Measurements from ENCODE around the gene TARM1. TPM values are rescaled to one million over a fixed set of nuclear protein-coding genes. Genes with fewer than 3 reads are reported as not detected.

Gene TARM1
- total RNA-seq, 6 experiments from 2014 or later, result not detected

GRCh38 chr19:54125713-54126112, 44.5 kb upstream of the TARM1 start:
- H3K4me3 Mint-ChIP-seq, result no peak overlapping the region
- no peak for DNase-seq
- peaks cover 2% of the 10 kb centered on the region; the same call in 1 of the 2 replicates for H3K27me3 Mint-ChIP-seq (ENCODE audit: insufficient read depth)
- H3K27ac Mint-ChIP-seq, result no peak overlapping the region
- no peaks in the 10 kb centered on the region for H3K4me1 Mint-ChIP-seq (ENCODE audit: low read depth)
- no peaks in the 10 kb centered on the region for H3K9me3 Mint-ChIP-seq
- TF ChIP-seq CTCF (IDR thresholded peaks at IDR 0.05), result no peak
- peaks cover 8% of the 10 kb centered on the region for H3K36me3 Mint-ChIP-seq (ENCODE audit: low read depth)

- Mint-ChIP-seq H3K4me1 (ENCODE audit: low read depth) (no peaks in the 10 kb centered on the region), H3K9me3 (no peaks in the 10 kb centered on the region), H3K4me3 (no peak overlapping the region), H3K27ac (no peak overlapping the region), H3K36me3 (ENCODE audit: low read depth) (peaks cover 12% of the 10 kb centered on the region), H3K27me3 (ENCODE audit: insufficient read depth) (peaks cover 2% of the 10 kb centered on the region; the same call in 1 of the 2 replicates)
- TF ChIP-seq CTCF (IDR thresholded peaks at IDR 0.05), result no peak
- DNase-seq, result no peak
These were observed 43.2 kb upstream of the TARM1 start for GRCh38 chr19:54124393-54124792.

- Mint-ChIP-seq H3K9me3 (no peaks in the 10 kb centered on the region), H3K4me1 (ENCODE audit: low read depth) (no peaks in the 10 kb centered on the region), H3K36me3 (ENCODE audit: low read depth) (peaks cover 12% of the 10 kb centered on the region)
These were observed 42.5 kb upstream of the TARM1 start for GRCh38 chr19:54123682-54124081.

GRCh38 chr19:54121259-54121658, 40.1 kb upstream of the TARM1 start:
- Mint-ChIP-seq H3K36me3 (ENCODE audit: low read depth) (peaks cover 8% of the 10 kb centered on the region; the same call in 1 of the 2 replicates), H3K4me1 (ENCODE audit: low read depth) (peaks cover 10% of the 10 kb centered on the region), H3K27ac (no peak overlapping the region), H3K9me3 (no peaks in the 10 kb centered on the region), H3K4me3 (no peak overlapping the region), H3K27me3 (ENCODE audit: insufficient read depth) (peaks cover 2% of the 10 kb centered on the region; the same call in 1 of the 2 replicates)
- no peak for DNase-seq
- TF ChIP-seq CTCF (IDR thresholded peaks at IDR 0.05), result no peak

More at GRCh38 chr19:54123682-54124081, 42.5 kb upstream of the TARM1 start:
- no peak for TF ChIP-seq CTCF (IDR thresholded peaks at IDR 0.05)
- no peak overlapping the region for H3K4me3 Mint-ChIP-seq
- DNase-seq, result no peak
- H3K27me3 Mint-ChIP-seq (ENCODE audit: insufficient read depth), result peaks cover 2% of the 10 kb centered on the region; the same call in 1 of the 2 replicates
- no peak overlapping the region for H3K27ac Mint-ChIP-seq

DNA sequence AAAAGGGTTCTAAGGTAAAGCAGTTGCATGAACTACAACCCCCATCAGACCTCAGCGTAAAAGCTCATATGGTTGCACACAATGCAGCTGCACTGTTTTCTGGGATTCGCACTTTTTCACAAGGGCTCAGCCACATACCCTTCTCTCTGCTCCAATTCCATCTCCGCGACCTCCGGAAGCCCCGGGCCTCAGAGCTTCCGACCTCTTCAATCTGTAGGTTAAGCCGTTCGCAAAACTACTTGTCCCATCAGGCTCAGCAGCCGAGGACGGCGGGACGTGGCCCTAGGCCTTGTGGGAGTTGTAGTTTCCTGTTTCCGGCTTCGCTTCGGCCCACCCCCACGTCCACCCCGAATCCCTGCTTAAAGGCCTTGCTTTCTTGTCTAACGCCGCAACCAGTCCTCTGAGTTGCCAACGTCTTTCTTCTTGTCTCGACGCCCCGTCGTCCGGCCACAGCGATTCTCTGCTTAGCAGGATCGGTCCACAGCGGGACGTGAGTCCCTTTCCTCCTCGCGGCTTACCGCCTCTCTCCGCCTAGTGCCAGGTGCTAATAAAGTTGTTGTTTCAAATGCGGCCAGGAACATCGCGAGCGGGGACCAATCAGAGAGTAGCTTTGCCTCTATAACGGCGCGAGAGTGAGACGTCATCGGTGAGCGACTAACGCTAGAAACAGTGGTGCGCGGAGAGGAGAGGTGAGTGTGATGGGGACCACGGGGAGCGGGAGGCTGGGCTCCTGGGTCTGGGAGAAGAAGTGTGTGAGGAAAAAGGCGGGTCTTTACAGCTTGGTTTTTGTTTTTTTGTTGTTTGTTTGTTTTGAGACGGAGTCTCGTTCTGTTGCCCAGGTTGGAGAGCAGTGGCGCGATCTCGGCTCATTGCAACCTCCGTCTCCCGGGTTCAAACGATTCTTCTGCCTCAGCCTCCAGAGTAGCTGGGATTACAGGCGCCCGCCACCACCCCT, 34.2 kb upstream of the TARM1 start, which contains the start of the genes PRPF31 and TFPT:
Gene PRPF31, plus strand, starts transcription at position 646 of the 955 bp plus-strand sequence. CDS start 2,525 bp downstream, outside the sequence.
Gene TFPT, minus strand, starts transcription at position 549 of the 955 bp plus-strand sequence. Its CDS starts 388 bp downstream, at position 161.
- Mint-ChIP-seq H3K9me3 (no peaks in the 10 kb centered on the region; the same call in 1 of the 2 replicates), H3K4me1 (ENCODE audit: low read depth) (peaks cover 32% of the 10 kb centered on the region), H3K27ac (peak within 1 kb of the TSS; percentile 97), H3K27me3 (ENCODE audit: insufficient read depth) (peaks cover 8% of the 10 kb centered on the region), H3K36me3 (ENCODE audit: low read depth) (peaks cover 33% of the 10 kb centered on the region), H3K4me3 (peak within 1 kb of the TSS; percentile 97)
- TF ChIP-seq CTCF (IDR thresholded peaks at IDR 0.05), result no peak
- peak; percentile 96 for DNase-seq

All from HFFc6 (cell line).